Panc1 (cell line): ENCODE results near the gene FAM222B.

Experiments
- POLR2AphosphoS5 ChIP-seq: IDR thresholded peaks from 2 replicates; pipeline ENCODE4 v1.6.1; 2012; ENCODE audit warnings: mild to moderate bottlenecking, low read depth, low read length, moderate library complexity
- REST ChIP-seq, 2 experiments: IDR thresholded peaks; 2 replicates each; pipeline ENCODE4 v1.6.1; 2011 to 2012; ENCODE audit warnings: low read depth in 2 of 2, control low read depth in 1 of 2, low read length in 1 of 2, mild to moderate bottlenecking in 1 of 2, moderate library complexity in 1 of 2; ENCODE audit not compliant: insufficient read depth in 1 of 2
- TCF7L2 ChIP-seq: IDR thresholded peaks from 2 replicates; pipeline ENCODE4 v1.6.1; 2011; ENCODE audit warnings: mild to moderate bottlenecking, low read depth, low read length, inconsistent platforms
- TF ChIP-seq, protein P1 (sequence below): fragments of 450-650 bp; IDR thresholded peaks from 2 replicates; pipeline ENCODE4 v1.5.1; 2017; ENCODE audit warnings: mild to moderate bottlenecking

DNA sequence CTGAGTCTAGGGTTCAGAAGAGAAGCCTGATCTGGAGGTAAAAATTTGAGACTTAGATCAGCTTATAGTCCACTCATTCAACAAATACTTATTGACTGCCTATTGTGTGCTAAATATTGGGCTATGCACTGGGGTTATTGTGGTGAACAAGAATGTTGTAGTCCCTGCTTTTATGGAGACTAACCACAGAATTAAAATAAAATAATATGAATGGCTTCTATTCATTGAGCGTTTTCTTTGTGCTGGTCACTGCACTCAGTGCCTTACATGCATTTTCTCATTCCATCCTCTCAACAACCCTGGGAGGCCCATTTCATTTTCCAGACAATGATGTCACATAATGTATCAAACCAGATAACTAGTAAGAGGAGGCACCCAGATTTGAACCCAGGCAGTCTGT lies 109.2 kb downstream of the FAM222B start:
- TF ChIP-seq, protein P1, sequence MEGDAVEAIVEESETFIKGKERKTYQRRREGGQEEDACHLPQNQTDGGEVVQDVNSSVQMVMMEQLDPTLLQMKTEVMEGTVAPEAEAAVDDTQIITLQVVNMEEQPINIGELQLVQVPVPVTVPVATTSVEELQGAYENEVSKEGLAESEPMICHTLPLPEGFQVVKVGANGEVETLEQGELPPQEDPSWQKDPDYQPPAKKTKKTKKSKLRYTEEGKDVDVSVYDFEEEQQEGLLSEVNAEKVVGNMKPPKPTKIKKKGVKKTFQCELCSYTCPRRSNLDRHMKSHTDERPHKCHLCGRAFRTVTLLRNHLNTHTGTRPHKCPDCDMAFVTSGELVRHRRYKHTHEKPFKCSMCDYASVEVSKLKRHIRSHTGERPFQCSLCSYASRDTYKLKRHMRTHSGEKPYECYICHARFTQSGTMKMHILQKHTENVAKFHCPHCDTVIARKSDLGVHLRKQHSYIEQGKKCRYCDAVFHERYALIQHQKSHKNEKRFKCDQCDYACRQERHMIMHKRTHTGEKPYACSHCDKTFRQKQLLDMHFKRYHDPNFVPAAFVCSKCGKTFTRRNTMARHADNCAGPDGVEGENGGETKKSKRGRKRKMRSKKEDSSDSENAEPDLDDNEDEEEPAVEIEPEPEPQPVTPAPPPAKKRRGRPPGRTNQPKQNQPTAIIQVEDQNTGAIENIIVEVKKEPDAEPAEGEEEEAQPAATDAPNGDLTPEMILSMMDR = no peak
- TF ChIP-seq TCF7L2 = no peak
- no peak for TF ChIP-seq POLR2AphosphoS5
- no peak for TF ChIP-seq REST (IDR thresholded peaks at IDR 0.05; ENCODE audit: insufficient read depth in 1 of 2, low read depth in 2 of 2, low read length in 1 of 2)
